Body of pancreas (tissue), 4 donors: ENCODE data around the gene PXDN. TPM values are rescaled to one million over a fixed set of nuclear protein-coding genes. Genes with fewer than 3 reads are reported as not detected.

Source experiments
- ATAC-seq: fragments of 150-250 bp; one replicate; pipeline ENCODE4 v1.9.1; 2016
- DNase-seq, 4 donors: peaks; one replicate each; pipeline ENCODE4 v3.0.0-alpha.2; 2019
- H3K27ac ChIP-seq, 4 donors: fragments of 200-600 bp; sonication (generic); 1 replicate in 3 of 4; 2 replicates in 1 of 4; pipeline versions ENCODE4 v1.5.1 to v1.6.1; 2016 to 2019; ENCODE audit warnings: mild to moderate bottlenecking in 1 of 4, mixed read lengths in 1 of 4, moderate library complexity in 1 of 4
- H3K27me3 ChIP-seq, 2 donors: fragments of 200-600 bp; sonication (generic); one replicate each; pipeline ENCODE4 v1.6.0; 2016; ENCODE audit warnings: mild to moderate bottlenecking in 1 of 2
- H3K36me3 ChIP-seq, 2 donors: fragments of 200-600 bp; sonication (generic); replicated peaks in 1 of 2; 2 replicates each; pipeline ENCODE4 v1.5.1; 2016; ENCODE audit warnings: low read depth in 2 of 2; ENCODE audit not compliant: insufficient read depth in 1 of 2
- H3K4me1 ChIP-seq: fragments of 200-600 bp; sonication (generic); one replicate; pipeline ENCODE4 v1.6.0; 2016
- H3K4me3 ChIP-seq, 2 donors: fragments of 200-600 bp; sonication (generic); 1 replicate in 1 of 2; 2 replicates in 1 of 2; pipeline ENCODE4 v1.5.1; 2016 to 2019
- H3K9me3 ChIP-seq, 3 donors: fragments of 200-600 bp; sonication (generic); 1 replicate in 2 of 3; 2 replicates in 1 of 3; pipeline ENCODE4 v1.5.1; 2016
- POLR2A ChIP-seq, 3 donors: fragments of 450-650 bp; IDR thresholded peaks; one replicate each; pipeline ENCODE4 v1.6.1; 2016; ENCODE audit warnings: antibody characterized with exemption in 3 of 3, mild to moderate bottlenecking in 2 of 3
- WGBS, 2 donors: methylation state at CpG; one replicate each; pipeline ENCODE4 v1.1.5; 2017; 5-methylcytosine and 5-hydroxymethylcytosine counted together
- intact Hi-C: fragments of 100-400 bp; cut with DNase I; formaldehyde crosslinking; loops from one replicate; pipeline ENCODE4 v1.15.1; 2023
- total RNA-seq, 2 donors: library from RNA; depleted of rRNA; stranded (reverse); fragments of >200 nt; gene quantifications; one replicate each; pipeline ENCODE4 v1.1.0, GENCODE V29; 2016
- TF ChIP-seq, protein P1 (sequence below), 7 experiments: fragments of 450-650 bp in 4 of 7; fragments of 200-600 bp in 3 of 7; sonication (generic) in 3 of 7; IDR thresholded peaks; one replicate each; pipeline ENCODE4 v1.5.1; 2016 to 2019; ENCODE audit warnings: antibody characterized with exemption in 7 of 7

PXDN gene
- total RNA-seq, 2 donors from 2014 or later, result 7.0 to 41.9 TPM

GRCh38 chr2:1636791-1637415, 107.4 kb downstream of the PXDN start:
- Histone ChIP-seq H3K27me3 (no peaks in the 10 kb centered on the region), H3K9me3 (no peaks in the 10 kb centered on the region), H3K4me1 (no peaks in the 10 kb centered on the region), H3K4me3 (no peak overlapping the region), H3K27ac (no peak overlapping the region), H3K36me3 (no peaks in the 10 kb centered on the region)
- ATAC-seq (no peak), DNase-seq (no peak)
- 48 to 60% methylated on average over 4 to 13 of the region's 13 CpGs for WGBS, 2 donors
- no peak for TF ChIP-seq POLR2A (IDR thresholded peaks at IDR 0.05)
- TF ChIP-seq, protein P1, sequence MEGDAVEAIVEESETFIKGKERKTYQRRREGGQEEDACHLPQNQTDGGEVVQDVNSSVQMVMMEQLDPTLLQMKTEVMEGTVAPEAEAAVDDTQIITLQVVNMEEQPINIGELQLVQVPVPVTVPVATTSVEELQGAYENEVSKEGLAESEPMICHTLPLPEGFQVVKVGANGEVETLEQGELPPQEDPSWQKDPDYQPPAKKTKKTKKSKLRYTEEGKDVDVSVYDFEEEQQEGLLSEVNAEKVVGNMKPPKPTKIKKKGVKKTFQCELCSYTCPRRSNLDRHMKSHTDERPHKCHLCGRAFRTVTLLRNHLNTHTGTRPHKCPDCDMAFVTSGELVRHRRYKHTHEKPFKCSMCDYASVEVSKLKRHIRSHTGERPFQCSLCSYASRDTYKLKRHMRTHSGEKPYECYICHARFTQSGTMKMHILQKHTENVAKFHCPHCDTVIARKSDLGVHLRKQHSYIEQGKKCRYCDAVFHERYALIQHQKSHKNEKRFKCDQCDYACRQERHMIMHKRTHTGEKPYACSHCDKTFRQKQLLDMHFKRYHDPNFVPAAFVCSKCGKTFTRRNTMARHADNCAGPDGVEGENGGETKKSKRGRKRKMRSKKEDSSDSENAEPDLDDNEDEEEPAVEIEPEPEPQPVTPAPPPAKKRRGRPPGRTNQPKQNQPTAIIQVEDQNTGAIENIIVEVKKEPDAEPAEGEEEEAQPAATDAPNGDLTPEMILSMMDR (IDR thresholded peaks at IDR 0.05), result no peak
- intact Hi-C loops, result no loop called here

DNA sequence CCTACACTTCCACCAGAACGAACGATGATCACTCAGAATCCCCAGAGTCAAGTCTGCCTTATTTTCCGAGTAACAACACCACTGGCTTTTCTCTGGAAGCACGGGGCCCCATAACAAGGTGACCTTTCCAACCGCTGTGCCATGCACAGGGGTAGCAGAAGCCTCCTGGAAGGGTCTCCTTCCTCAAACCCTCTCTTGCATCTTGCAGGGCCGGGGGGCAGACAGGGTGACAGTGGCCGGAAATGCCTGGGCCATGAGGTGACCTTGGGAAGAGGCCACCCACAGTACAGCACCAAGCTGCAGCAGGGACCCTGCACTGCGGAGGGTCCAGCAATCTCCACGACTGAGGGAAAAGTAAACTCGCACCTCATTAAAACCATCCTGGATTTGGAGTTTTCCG, 108.5 kb downstream of the PXDN start:
- no peak for TF ChIP-seq POLR2A (IDR thresholded peaks at IDR 0.05)
- TF ChIP-seq, protein P1 (IDR thresholded peaks at IDR 0.05), result no peak
- Histone ChIP-seq H3K4me3 (no peak overlapping the region), H3K4me1 (no peaks in the 10 kb centered on the region), H3K27ac (no peak overlapping the region), H3K9me3 (no peaks in the 10 kb centered on the region), H3K27me3 (no peaks in the 10 kb centered on the region), H3K36me3 (no peaks in the 10 kb centered on the region)
- intact Hi-C loops, result no loop called here
- WGBS, 2 donors, result 72 to 73% methylated on average over 8 to 11 of the region's 11 CpGs
- ATAC-seq (no peak), DNase-seq (no peak)

DNA sequence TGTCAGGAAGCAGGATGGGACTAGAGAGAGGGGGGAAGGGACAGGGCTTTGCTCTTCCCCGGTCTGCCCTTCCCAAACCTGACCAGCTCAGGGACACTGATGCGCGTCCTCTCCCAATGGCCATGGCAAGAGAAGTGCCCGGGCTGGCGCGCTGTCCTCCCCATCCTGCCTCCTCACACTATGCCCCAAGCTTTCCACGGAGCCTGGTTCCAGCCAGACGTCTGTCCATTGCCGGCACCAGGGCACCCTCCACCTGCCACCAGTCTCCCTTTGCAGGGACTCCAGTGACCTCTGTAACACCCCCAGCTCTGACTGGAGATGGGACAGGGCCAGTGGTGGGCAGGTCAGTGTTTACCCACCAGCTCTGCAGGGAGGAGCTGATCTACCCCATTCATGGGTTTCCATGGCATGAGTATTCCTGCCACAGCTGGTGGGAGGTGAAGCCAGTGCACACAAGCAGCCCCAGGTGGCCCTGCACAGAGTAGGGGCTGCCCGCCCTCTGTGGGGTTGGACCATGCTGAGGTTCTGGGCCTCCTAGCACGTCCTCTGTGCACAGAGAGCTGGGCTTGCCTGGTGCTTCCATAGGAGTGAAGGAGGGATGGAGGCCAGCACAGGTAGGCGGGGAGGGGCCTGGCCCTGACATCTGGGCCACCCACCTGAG, 109.5 kb downstream of the PXDN start:
- 80 to 91% methylated on average over 7 to 12 of the region's 12 CpGs for WGBS, 2 donors
- DNase-seq, result no peak
- Histone ChIP-seq H3K27me3 (no peaks in the 10 kb centered on the region), H3K36me3 (no peaks in the 10 kb centered on the region), H3K27ac (no peak overlapping the region), H3K9me3 (no peaks in the 10 kb centered on the region), H3K4me1 (no peaks in the 10 kb centered on the region), H3K4me3 (no peak overlapping the region)
- TF ChIP-seq, protein P1 (IDR thresholded peaks at IDR 0.05), result no peak
- TF ChIP-seq POLR2A (IDR thresholded peaks at IDR 0.05), result no peak
- intact Hi-C loops, result no loop called here
- ATAC-seq, result no peak

DNA sequence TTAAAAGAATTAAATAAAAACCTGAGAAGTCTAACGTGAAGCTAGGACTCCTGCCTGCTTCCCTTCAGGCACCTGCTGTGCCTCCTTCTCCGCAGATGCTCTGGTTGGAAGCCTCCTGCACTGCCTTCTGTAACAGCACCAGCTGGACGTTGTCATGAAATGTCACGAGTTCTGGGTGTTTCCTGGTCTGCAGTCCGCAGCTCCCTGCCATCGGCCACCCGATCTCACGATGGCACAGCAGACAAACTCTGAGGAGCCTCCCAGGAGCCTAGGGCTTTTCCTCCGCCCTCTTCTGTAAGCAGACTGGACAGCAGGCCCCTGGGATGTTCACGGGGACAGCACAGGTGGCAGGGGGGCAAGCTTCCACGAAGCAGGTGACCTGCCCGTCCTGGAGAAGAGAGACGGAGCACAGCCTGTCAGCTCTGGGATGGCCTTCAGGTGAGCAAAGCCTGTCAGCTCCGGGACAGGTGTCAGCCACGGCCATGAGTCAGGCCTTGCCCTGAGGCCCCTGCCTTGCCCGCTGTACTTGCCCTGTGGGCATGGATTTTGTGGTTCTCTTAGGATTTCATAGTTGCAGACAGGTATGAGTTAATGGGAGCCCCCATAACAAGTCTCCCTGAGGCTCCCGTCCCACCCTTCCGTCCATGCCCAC, 110.3 kb downstream of the PXDN start:
- Histone ChIP-seq H3K9me3 (peaks cover 0 to 6% (median 0%) of the 10 kb centered on the region in 3 donors), H3K4me1 (no peaks in the 10 kb centered on the region), H3K4me3 (no peak overlapping the region), H3K36me3 (no peaks in the 10 kb centered on the region), H3K27ac (no peak overlapping the region), H3K27me3 (no peaks in the 10 kb centered on the region)
- TF ChIP-seq POLR2A (IDR thresholded peaks at IDR 0.05), result no peak
- TF ChIP-seq, protein P1 (IDR thresholded peaks at IDR 0.05), result no peak
- ATAC-seq, result no peak
- intact Hi-C loops, result no loop called here
- 63 to 73% methylated on average over 13 to 17 of the region's 18 CpGs for WGBS, 2 donors
- no peak for DNase-seq
